Lung microvascular endothelial cell (primary cell): ENCODE data around the gene ZNF440. TPM values are rescaled to one million over a fixed set of nuclear protein-coding genes. Genes with fewer than 3 reads are reported as not detected.
"Not testable (repeated sequence)": the region's sequence is repeated elsewhere in the genome, so short reads cannot be mapped to it uniquely, and the experiment has no call there.

ENCODE experiments used
- DNase-seq, 2 donors: peaks; one replicate each; pipeline versions ENCODE4 v3.0.0 to v3.0.0-alpha.2; 2010; ENCODE audit warnings: low read depth in 2 of 2
- total RNA-seq: library from RNA; depleted of rRNA; stranded (reverse); fragments of >200 nt; gene quantifications from 2 replicates; pipeline ENCODE4 v1.2.1, GENCODE V29; 2014

Gene ZNF440
- total RNA-seq, 1 donor from 2014 or later, result 9.5 TPM

GRCh38 chr19:11828957-11829876 lies 15.1 kb downstream of the ZNF440 start:
- not testable (repeated sequence) for DNase-seq

GRCh38 chr19:11832253-11832912 lies 18.3 kb downstream of the ZNF440 start:
- no peak for DNase-seq

GRCh38 chr19:11833541-11833940 lies 19.5 kb downstream of the ZNF440 start:
- DNase-seq, result no peak

- not testable (repeated sequence) for DNase-seq
Observed at GRCh38 chr19:11835626-11836066, 21.6 kb downstream of the ZNF440 start.

GRCh38 chr19:11843722-11844121 lies 29.6 kb downstream of the ZNF440 start:
- DNase-seq, result no peak

- DNase-seq, result not testable (repeated sequence)
Observed at GRCh38 chr19:11847615-11848014, 33.5 kb downstream of the ZNF440 start.

GRCh38 chr19:11848200-11848593 lies 34.1 kb downstream of the ZNF440 start:
- DNase-seq, result no peak

GRCh38 chr19:11848594-11849469 lies 34.8 kb downstream of the ZNF440 start, which contains the start of gene ZNF439:
Gene ZNF439 (plus strand): TSS chr19:11848726. CDS start chr19:11848868, 142 bp downstream.
- peak; percentile 3 to 39 for DNase-seq

- DNase-seq, result not testable (repeated sequence)
Observed at GRCh38 chr19:11850289-11850688, 36.2 kb downstream of the ZNF440 start.

GRCh38 chr19:11853358-11853757 lies 39.3 kb downstream of the ZNF440 start:
- no peak for DNase-seq

- no peak for DNase-seq
Observed at GRCh38 chr19:11856596-11857250, 42.6 kb downstream of the ZNF440 start.

- no peak for DNase-seq
Observed at GRCh38 chr19:11860721-11861120, 46.6 kb downstream of the ZNF440 start.

GRCh38 chr19:11861301-11861700 lies 47.2 kb downstream of the ZNF440 start:
- DNase-seq, result no peak

GRCh38 chr19:11867766-11868165 lies 53.7 kb downstream of the ZNF440 start:
- not testable (repeated sequence) for DNase-seq

GRCh38 chr19:11868188-11868587 lies 54.1 kb downstream of the ZNF440 start:
- DNase-seq, result no peak

- DNase-seq, result no peak
Observed at GRCh38 chr19:11872624-11873023, 58.6 kb downstream of the ZNF440 start.

GRCh38 chr19:11873762-11874161 lies 59.7 kb downstream of the ZNF440 start:
- DNase-seq, result no peak

- DNase-seq, result not testable (repeated sequence)
Observed at GRCh38 chr19:11879687-11880266, 65.7 kb downstream of the ZNF440 start.

- DNase-seq, result no peak
Observed at GRCh38 chr19:11880598-11880997, 66.5 kb downstream of the ZNF440 start.

GRCh38 chr19:11881151-11881800 lies 67.2 kb downstream of the ZNF440 start:
- peak; percentile 56 to 61 for DNase-seq
